HG03045 (cell line): ENCODE measurements around the gene CACNG3.
"Not testable (repeated sequence)": the region's sequence is repeated elsewhere in the genome, so short reads cannot be mapped to it uniquely, and the experiment has no call there.

Experiments used
- ATAC-seq: cut with Tn5 transposase; IDR thresholded peaks from one replicate; pipeline ENCODE4 v1.9.1; 2021; ENCODE audit warnings: mild to moderate bottlenecking, moderate library complexity; ENCODE audit not compliant: unreplicated experiment

The CACNG3 gene

DNA sequence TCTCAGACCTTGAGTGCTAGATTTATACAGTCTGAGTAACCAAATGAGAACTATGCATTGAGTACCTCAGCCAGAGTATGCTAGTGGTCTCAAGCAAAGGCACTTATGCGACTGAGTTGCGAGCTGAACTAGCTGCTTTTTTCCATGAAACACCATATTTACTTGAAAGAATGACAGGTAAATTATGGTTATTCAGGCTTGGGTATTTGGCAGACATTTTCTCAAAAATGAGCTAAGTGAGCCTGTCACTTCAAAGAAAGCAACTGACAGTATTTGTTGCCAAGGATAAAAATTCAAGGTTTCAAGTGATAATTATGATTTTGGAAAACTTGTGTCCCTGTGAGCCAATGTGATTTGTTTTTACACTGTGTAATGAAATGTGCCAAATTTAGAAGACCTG is 19.3 kb downstream of the CACNG3 start:
- no peak for ATAC-seq

- no peak for ATAC-seq
Measured at GRCh38 chr16:24279982-24280515, 23.9 kb downstream of the CACNG3 start.

DNA sequence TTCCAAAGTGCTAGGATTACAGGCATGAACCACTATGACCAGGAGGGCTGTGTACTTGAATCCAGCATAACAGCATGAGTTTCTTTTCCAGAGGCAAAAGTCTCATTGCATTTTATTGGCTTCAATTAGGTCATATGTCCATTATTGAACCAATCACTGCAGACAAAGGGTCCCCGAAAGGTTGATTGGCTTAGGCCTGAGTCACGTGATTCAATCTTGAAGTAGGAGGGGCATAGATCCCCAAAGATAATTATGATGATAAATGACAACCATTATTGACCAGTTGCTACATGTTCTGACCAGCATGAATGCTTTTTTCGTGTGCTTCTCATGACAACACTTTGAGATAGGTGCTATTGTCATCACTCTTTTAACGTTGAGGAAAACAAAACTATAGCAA is 25.3 kb downstream of the CACNG3 start:
- ATAC-seq = no peak

GRCh38 chr16:24282141-24282540 is 26.0 kb downstream of the CACNG3 start:
- no peak for ATAC-seq

DNA sequence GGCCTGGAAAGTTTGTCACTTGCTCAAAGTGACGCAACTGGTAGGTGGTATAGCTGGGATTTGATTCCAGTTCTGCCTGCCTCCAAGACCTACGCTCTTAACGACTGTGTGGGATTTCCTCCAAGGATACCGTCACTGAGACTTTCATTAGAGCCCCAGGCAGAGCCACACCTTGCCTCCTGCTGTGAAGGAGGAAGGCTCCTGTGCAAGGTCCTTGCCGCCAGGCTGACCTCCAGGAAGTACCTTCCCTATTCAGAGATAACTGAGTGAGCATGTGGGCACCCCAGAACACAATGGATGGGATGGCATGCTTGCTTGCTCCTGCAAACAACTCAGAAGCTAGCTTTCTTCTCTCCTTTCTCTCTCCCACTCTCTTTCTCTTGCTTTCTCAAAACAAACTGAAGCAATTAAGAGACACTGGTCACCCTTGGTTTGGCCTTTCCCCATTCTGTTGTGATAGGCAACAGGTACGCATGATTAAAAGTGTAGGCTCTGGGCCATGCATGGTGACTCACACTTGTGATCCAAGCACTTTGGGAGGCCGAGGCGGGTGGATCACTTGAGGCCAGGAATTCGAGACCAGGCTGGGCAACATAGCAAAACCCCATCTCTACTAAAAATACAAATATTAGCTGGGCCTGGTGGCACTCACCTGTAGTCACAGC is 30.7 kb downstream of the CACNG3 start:
- no peak for ATAC-seq

DNA sequence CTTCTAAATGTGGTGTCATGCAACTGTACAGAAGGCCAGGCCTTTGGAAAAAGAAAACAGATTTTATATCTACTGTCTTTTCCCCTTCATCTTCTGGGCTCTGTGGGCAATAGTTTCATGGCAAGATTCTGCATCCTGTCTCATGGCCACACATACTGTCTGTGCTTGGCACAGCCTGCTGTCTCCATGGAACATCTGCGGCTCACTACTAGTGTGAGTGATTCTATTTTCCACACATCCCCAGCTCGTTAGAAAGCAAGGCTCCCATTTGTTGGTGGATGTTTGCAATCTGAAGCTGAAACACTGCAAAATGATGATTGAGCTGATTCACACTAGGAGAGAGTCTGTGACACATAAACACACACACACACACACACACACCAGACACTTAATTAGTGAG is 32.4 kb downstream of the CACNG3 start:
- ATAC-seq = no peak

GRCh38 chr16:24289166-24289700 is 33.1 kb downstream of the CACNG3 start:
- no peak for ATAC-seq

DNA sequence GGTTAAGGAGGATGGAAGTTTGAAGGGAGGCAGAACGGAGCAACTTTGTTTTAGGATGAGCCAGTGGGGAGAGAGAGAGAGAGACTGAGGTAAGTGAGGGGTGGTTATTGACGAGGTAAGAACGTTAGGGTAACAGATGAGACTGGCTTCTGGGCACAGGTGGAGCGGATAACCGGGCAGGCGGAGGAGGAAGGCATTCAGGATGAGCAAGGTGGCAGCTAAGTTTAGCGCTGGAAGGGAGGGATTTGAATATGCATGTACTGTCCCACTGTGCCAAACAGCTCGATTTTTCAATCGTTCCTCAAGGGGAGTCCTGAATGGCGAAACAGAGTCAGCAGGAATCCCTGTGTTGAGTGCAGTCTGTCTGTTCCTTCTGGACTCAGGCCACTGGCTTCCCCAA is 35.8 kb downstream of the CACNG3 start:
- no peak for ATAC-seq

DNA sequence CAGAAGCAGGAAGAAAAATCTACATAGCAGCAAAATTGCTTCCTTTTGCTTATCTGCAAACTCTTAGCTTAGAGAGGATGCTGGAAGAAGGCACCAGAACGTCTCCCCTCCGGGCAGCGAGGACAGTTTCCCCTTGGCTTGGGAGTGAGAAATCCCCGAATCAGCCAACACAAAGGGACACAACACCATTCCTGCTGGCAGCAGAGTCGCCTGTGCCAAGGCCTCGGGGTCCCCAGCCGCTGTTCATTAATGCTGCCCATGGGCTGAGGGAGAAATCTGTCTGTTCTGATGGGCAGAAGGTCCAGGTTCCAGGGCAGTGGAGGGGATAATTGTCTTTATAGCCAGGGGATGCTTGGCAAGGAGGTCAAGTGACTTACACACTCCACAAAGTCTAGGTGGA is 38.0 kb downstream of the CACNG3 start:
- ATAC-seq = no peak

GRCh38 chr16:24297375-24297774 is 41.2 kb downstream of the CACNG3 start:
- ATAC-seq = no peak

GRCh38 chr16:24298548-24299167 is 42.5 kb downstream of the CACNG3 start:
- ATAC-seq = no peak

DNA sequence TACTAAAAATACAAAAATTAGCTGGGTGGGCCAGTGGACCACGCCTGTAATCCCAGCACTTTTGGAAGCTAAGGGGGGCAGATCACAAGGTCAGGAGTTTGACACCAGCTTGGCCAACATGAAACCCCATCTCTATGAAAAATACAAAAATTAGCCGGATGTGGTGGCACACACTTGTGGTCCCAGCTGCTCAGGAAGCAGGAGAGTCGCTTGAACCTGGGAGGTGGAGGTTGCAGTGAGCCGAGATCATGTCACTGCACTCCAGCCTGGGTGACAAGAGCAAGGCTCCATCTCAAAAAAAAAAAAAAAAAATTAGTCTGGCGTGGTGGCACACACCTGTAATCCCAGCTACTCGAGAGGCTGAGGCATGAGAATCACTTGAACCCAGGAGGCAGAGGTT is 44.6 kb downstream of the CACNG3 start:
- not testable (repeated sequence) for ATAC-seq

DNA sequence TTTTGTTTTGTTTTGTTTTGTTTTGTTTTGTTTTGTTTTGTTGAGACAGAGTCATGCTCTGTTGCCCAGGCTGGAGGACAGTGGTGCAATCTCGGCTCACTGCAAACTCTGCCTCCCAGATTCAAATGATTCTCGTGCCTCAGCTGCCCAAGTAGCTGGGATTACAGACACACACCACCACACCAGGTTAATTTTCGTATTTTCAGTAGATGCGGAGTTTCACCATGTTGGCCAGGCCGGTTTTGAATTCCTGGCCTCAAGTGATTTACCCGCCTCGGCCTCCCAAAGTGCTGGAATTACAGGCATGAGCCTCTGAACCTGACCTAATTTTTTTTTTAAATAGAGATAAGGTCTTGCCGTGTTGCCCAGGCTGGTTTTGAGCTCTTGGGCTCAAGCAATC is 46.5 kb downstream of the CACNG3 start:
- no peak for ATAC-seq

DNA sequence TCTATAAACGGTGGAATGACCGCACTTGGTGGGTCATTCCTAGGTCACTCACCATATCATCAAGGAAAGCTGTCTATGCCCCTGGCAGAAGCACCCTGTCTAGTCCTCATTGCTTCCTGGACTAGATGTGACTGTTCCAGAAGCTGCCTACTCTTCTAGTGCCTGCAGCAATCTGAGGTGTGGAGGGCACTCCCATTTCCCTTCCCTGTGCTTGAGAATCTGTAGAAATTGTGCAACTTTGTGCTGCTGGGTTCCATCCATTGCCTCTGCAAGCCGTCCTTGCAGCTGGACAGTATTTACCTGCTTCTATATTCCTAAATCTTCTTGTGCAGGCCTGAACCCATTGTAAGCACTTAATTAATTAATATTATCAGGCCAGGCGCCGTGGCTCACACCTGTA is 52.1 kb downstream of the CACNG3 start:
- no peak for ATAC-seq

DNA sequence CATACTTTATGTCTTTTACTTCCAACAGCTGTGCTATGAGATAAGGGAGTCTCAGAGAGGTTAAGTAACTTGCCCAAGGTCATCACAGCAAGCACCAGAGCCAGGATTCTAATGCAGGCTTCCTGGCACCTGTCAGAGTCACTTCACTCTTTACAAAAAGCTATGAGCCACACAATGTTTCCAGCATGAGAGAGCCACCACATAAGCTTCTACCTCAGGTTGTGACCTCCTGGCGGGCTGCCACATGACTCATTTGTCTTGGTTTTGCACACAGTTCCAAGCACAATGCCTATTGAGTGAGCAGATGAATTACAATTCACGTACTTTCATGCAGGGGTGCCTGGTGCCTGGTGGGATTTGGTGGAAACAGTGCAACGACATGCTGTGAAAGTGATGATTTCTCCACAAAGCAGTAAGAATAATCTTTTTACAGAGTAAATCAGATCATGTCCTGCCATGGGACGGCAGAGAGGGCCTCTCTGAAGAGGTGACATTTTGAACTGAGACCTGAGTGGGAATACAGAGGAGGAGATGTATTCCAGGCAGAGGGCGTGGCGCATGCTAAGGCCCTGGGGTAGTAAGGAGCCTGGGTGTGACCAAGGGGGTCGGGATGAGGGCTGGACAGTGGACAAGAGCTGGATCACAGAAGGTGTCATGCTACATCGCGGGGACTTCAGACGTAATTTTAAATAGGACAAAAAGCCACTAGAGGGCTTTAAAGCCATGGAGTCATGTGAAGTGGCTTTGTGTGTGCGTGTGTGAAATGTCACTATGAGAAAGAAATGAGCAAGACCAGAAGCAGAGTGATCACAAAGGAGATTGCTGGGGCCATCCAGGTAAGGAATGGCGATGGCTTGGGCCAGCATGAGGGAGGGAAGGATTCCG is 53.4 kb downstream of the CACNG3 start:
- ATAC-seq = no peak

DNA sequence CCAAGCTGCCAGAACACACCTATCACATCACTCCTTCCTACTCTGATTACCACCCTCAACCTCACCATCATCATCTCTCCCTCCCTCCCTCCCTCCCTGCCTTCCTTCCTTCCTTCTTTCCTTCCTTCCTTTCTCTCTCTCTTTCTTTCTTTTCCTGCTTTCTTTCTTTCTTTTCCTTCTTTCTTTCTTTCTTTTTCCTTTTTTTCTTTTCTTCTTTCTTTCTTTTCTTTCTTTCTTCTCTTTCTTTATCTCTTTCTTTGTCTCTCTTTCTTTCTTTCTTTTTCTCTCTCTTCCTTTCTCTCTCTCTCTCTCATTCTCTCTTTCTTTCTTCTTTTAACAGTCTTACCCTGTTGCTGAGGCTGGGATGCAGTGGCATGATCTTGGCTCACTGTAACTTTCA is 59.2 kb downstream of the CACNG3 start:
- ATAC-seq = no peak

GRCh38 chr16:24318680-24319079 is 62.5 kb downstream of the CACNG3 start:
- no peak for ATAC-seq

- ATAC-seq = no peak
Measured at GRCh38 chr16:24319126-24319814, 63.1 kb downstream of the CACNG3 start.

DNA sequence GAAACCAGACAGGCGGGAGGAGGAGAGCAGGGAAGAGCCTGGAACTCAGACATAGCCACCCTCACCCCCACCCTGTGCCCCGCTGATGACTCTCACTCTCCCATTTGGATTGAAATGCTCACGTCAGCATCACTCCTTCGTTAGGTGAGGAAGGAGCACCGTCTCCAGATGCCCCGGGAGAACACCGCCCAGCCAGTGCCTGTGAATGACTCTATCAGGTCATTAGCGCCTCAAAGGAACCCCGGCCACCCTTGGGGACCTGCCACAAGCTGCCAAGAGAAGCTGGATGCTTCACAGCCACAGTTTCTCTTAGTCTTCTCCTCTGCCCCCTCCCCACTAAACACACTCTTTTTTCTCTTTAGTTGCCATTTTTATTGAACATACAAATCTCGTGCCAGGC is 66.0 kb downstream of the CACNG3 start:
- ATAC-seq = no peak

- ATAC-seq = no peak
Measured at GRCh38 chr16:24324421-24324820, 68.3 kb downstream of the CACNG3 start.
